Activated CD4-positive, alpha-beta T cell treated with anti-CD3 and anti-CD28 coated beads, Interleukin-2, Interleukin-4, amounts not matched to agents 100 ng/mL and 50 ng/mL, durations not matched to agents 16 hours and 8 hours (primary cell): ENCODE results near the gene SUPT5H.

Experiments used
- DNase-seq: peaks from one replicate; pipeline ENCODE4 v3.0.0-alpha.2; 2020; ENCODE audit warnings: low spot score

The SUPT5H gene

DNA sequence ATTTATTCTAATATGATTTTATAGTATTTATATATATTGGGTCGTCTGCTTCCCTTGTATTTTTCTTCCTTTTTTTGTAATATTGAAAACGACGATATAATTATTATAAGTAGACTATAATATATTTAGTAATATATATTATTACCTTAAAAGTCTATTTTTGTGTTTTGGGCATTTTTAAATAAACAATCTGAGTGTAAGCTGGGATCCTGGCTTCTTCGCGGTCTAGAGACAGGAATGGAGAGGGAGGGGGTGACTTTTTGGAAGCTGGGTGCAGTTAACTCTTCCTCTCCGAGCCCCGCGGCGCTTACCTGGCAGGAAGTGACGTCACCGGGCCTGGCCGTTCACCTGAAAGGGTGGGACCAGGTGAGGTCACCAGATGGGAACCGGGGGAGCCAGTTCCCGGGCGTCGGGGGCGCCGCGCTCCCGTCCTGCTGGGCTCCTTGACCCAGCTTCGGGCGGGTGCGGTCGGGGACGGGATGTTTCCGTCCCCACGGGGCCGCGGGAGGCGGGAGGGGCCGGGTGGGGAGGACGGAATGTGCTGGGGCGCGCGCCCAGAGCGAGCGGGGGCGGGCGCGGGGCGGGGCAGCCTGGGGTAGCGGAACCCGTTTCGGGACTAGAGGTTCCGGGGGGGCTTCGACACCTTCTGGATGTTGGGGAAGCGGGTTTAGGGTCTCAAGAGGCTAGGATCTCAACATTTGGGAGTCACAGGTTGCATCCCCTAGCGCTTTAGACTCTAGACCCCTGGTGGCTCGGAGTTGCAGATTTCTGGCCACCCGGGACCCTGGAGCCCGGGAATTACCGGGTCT, 36.0 kb upstream of the SUPT5H start:
- DNase-seq, result peak; percentile 79

DNA sequence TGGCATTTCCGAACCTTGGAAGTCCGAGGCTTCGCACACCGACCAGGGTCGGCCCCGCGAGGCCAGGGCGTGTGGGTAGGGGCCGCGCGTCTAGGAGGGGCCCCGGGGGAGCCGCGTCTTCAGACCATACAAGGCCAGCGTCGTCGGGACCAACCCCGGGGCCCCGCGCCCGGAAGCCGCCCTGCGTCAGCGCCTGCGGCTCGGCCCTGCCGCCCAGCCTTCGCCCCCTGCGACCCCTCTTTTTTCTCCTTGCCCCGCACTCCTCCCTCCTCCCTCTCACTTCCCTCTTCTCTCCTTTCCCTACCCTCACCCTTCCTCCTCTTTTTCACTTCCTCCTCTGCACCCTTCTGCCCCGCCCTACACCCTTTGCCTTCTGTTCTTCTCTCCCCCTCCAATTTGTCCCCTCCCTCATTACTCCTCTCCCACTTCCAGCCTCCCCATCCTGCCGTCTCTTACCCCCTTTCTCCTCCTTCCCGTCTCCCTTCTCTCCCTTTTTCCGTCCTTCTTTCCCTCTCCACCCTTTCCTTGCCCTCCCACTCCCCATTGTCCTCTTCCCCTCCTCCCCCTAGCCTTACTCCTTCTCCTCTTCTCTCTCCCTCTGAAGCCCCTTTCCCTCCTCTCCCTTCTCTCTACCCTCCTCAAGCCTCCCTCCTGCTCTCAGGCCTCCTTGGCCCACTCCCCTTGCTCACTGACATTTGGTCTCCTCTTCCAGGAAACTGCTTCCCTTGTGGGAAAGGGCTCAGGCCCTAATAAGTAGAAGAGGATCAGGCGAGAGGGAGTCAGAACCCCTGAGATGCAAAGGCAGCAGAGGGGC, 35.2 kb upstream of the SUPT5H start:
- DNase-seq, result peak; percentile 52

- DNase-seq, result no peak
Measured at GRCh38 chr19:39410831-39411080, 34.6 kb upstream of the SUPT5H start.

DNA sequence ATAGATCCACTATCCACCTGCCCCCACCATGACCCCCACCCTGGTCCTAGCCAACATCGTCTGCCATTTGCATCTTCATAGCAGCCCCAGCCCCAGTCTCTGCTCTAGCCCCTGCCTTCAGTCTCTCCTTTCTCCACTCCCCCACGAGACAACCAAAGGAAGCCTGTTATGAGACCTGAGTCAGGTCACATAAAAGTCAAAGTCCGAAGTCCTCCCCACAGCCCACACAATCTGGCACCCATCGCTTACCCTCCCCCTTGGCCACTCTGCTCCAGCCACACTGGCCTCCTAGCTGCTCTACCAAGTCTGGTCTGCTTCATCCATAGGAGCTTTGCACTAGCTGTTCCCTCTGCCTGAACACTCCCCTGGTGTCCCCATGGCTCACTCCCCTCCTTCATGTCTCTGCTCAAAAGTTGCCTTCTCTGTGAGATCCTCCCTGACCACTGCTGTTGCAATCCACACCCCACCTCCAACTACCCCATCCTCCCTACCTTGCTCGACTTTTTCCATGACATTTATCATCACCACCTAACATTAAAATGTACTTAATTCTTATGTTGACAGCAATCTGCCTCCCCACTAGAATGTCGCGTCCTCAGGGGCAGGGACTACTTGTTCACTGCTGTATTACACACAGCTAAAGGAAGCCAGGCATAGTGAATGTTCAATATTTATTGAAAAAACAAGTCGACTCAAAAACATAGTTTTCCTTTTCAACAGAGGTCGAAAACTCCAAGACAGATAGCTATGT, 34.1 kb upstream of the SUPT5H start:
- no peak for DNase-seq

GRCh38 chr19:39411832-39412099, 33.6 kb upstream of the SUPT5H start:
- DNase-seq, result peak; percentile 93

DNA sequence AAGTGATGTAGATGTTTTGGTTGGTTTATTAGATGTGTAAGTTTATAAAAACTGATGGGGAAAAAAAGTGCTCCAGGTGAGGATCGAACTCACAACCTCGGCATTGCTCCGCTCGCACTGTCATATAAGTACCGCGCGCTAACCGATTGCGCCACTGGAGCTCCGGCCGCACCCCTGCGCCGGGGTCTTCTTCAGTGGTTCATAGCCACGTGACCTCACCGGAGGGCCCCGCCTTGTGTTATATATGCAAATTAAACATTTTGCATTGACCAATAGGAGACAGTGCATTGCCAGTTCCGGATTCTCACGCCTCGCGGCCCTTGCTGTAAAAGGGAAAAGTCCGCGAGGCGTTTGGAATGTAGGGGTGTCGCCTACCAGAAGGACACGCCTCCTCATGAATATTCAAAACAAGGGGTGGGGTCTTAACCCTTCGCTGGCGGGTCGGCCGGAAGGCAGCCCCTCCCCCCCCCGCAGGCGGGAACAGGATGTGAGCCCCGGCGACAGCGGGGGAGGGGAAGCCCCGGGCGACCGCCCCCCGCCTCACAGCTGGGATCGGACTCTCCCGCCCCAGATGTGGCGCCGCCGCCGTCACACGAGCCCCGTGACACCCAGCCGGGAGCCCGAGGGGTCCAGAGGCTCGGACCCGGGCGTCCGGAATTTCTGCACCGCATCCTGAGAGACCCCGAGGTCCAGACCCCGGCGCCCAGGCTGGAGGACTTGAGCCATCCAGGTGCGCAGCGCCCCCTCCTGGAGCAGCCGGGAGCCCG, 33.1 kb upstream of the SUPT5H start, which contains the start of gene PLEKHG2:
Gene PLEKHG2 (plus strand): TSS at position 570 of the 767 bp plus-strand sequence. CDS start 1,418 bp downstream, outside the sequence.
- DNase-seq, result peak; percentile 99

- no peak for DNase-seq
Measured at GRCh38 chr19:39412867-39413271, 32.5 kb upstream of the SUPT5H start.

GRCh38 chr19:39413272-39413910, 32.0 kb upstream of the SUPT5H start:
- no peak for DNase-seq

GRCh38 chr19:39413911-39414608, 31.3 kb upstream of the SUPT5H start:
- no peak for DNase-seq

DNA sequence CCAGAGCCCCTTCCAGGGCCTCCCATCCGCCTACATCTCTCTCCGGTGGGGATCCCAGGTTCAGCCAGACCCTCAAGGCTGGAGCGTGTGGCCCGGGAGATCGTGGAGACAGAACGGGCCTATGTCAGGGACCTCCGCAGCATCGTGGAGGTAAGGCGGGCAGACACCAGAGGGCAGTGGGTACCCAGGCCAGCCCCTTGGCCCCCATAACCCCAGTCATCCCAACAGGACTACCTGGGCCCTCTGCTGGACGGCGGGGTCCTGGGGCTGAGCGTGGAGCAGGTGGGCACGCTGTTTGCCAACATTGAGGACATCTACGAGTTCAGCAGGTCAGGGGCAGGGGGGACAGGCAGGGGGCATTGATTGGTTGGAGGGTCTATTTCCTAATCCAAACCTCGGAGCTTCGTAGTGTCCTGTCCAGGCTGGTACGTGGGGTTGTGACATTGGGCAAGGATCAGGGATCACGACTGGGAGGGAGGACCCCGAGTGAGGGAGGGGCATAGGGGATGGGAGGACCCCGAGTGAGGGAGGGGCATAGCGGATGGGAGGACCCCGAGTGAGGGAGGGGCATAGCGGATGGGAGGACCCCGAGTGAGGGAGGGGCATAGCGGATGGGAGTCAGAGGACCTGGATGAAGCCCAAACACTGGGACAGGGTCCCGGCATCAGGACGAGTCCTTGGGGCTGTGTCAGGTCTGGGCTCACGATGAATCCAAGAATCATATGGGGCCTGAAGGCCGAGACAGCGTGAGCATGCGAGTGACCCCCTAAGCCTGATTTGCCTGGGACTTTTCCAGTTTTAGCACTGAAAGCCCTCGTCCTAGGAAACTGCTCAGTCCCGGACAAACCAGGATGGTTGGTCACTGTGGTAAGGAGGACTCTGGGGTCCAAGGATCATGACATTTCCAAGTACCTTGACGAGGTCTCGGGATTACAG, 30.0 kb upstream of the SUPT5H start:
- no peak for DNase-seq

GRCh38 chr19:39416152-39417120, 28.9 kb upstream of the SUPT5H start:
- no peak for DNase-seq

DNA sequence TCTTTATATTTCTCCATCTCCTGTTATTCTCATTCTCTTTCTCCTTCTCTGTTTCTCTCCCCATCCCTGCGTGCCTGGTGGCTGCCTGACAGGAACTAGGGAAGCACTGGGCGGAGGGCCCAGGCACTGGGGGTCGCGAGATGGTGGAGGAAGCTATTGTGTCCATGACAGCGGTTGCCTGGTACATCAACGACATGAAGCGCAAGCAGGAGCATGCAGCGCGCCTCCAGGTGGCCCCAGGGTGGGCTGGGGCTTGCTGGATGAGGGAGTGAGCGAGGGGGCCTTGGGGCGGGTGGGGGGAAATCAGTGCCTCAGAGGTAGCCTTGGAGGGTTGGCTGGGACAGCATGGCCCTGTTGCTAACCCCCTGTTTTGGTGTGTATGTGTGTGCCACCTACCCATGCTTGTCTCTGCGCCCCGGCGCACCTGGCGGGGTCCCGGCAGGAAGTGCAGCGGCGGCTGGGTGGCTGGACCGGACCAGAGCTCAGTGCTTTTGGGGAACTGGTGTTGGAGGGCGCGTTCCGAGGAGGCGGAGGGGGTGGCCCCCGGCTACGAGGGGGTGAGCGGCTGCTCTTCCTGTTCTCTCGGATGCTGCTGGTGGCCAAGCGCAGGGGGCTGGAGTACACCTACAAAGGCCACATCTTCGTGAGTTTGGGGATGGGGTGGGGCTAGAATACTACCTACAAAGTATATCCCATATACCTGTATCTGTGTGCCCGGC, 27.8 kb upstream of the SUPT5H start:
- DNase-seq, result no peak

DNA sequence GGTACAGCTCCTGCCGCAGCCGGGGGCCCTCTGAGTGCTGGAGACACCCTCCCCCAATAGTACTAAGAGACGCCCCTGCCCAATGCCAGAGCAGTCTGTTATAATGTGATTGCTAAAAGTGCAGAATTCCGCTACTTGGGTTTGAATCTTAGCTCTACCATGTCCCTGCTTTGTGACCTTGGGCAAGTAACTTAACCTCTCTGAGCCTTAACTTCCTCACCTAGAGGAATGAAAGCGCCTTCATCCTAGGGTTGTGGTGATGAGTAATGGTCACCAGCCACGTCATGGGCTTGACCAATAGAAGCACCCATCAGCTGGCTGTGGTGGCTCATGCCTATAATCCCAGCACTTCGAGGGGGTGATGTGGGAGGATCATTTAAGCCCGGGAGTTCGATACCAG, 26.4 kb upstream of the SUPT5H start:
- DNase-seq, result no peak

DNA sequence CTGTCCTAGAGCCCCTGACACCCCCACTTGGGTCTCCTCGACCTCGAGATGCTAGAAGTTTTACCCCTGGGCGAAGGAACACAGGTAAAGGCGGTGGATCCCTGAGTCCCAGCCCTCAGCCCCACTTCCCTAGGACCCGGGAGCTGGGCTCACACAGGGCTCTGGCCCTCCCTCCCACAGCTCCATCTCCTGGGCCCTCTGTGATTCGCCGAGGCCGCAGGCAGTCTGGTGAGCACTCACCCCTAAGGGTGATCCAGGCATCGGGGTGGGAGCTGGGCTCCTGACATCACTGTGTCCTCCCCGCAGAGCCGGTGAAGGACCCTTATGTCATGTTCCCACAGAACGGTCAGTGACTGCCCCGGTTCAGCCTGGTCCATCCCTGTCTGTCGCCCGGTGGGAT, 24.6 kb upstream of the SUPT5H start:
- DNase-seq, result no peak

DNA sequence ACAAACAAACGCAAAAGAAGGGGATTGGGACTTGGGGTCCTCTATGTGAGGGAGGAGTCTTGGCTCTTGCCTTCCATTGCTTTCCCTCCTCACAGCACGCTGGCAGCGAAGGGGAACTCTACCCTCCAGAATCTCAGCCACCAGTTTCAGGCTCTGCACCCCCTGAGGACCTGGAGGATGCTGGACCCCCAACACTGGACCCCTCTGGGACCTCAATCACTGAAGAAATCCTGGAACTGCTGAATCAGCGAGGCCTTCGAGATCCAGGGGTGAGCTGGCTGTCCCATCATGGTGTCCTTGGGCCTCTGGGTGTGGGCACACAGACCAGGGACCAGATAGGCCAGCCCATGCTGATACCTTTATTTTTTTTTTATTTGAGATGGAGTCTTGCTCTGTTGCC, 23.4 kb upstream of the SUPT5H start:
- DNase-seq, result no peak

GRCh38 chr19:39423258-39424086, 21.9 kb upstream of the SUPT5H start:
- DNase-seq, result no peak

DNA sequence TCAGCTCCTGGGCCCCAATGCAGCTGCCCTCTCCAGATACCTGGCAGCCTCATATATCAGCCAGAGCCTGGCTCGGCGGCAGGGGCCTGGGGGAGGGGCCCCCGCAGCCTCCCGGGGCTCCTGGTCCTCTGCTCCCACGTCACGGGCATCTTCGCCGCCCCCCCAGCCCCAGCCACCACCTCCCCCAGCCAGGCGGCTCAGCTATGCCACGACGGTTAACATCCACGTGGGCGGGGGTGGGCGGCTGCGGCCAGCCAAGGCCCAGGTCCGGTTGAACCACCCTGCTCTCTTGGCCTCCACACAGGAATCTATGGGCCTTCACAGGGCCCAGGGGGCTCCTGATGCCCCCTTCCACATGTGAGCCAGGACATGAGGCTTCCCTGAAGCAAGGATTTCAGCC, 20.4 kb upstream of the SUPT5H start:
- DNase-seq, result no peak
